K562 treated with DMSO at 1 percent for 24 hours (cell line): ENCODE results near the gene MTA3. TPM values are rescaled to one million over a fixed set of nuclear protein-coding genes. Genes with fewer than 3 reads are reported as not detected.

Source experiments
- total RNA-seq: library from RNA; unstranded; fragments of 300-600 nt; gene quantifications from 2 replicates; pipeline ENCODE4 v1.2.3, GENCODE V29; 2022; ENCODE audit warnings: low read depth; ENCODE audit not compliant: insufficient read depth

Gene MTA3
- total RNA-seq, result 11.8 and 13.2 TPM in 2 replicates

DNA sequence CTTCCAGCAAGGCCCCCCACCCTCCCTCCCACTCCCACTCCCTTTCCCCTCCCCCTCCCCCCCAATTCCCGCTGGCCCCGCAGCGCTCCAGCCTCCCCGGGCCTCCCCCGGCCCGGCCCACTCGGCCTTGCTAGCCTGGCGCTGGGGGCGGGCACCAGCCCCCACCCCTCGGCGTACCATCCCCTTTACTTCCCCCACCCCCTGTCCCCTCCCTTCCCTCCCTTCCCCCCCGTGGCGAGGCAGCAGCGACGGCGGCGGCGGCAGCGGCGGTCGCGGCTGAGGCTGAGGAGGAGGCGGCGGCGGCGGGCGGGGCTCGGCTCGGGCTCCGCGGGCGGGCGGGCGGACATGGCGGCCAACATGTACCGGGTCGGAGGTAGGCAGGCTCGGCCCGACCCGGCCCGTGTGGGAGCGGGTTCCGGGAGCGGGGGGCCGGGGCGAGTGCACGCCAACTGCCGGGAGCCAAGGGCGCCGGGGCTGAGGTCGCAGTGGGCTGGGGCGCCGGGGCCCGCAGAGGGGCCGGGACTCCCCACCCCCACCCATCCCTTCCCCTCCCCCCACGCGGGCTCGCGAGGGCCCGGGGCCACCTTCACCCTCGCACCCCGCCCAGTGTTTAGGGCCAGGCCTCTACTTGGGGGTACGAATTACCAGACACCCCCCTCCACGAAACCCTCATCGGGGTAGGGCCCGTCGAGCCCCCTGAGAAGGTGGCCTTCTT, at the start of gene MTA3:
Gene MTA3 (plus strand): TSS at position 232 of the 715 bp plus-strand sequence. CDS start 114 bp downstream, at position 346.

DNA sequence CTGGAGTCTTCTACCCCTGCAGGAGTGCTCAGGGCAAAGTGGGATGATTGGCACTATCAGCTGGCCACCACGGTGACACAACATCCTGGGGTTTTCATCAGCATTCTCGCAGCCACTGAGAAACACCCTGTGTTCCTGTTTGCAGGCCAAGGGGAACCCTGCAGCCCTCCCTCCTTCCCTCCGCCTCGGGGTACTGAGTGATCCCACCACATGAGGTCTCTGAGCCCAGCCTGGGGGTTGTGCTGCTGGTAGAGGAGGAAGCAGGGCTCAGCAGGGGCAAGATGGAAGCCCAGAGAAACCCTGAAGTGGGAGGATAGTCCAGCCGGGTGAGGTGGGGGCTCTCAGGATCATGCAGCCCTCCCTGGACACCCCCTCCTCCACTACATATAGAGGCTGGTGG, 195.7 kb downstream of the MTA3 start, which contains the start of gene OXER1:
Gene OXER1 (minus strand): TSS at position 40 of the 400 bp plus-strand sequence. CDS start 73 bp downstream, outside the sequence.

DNA sequence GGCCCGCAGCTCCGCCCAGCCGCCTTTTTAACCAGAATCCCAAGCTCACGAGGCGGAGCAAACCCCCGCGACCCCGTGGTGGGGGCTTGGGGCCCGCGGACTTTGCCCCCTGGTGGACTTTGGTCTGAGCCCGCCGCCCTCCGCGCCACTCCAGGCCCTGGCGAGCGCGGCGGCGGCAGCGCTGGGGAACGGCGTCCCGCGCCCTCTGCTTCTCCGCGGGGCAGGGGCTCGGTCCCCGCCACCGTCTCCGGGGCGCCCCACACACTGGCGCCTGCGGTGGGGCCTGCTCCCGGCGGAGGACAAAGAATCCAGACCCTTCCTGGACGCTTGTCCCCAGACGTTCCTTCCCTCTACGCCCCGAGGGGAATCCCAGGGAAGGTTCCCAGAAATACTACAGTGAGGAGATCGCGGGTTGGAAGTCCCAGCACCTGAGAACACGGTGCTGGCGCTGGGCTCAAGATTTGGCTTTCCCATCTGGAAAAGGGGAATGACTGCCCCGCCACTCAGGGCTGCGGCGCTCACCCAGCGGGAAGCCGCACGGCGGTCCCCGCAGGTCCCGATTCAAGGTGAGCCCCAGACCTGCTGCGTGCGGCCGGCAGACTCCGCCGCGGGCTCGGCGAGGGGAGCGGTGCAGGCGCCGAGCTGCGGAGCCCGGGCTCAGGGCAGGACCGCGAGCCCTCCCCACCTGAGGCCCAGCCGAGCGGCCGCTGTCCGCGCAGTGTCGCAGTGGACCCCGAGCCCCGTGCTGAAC, 224.3 kb downstream of the MTA3 start, which contains the start of gene HAAO:
Gene HAAO (minus strand): TSS at position 1 of the 751 bp plus-strand sequence. CDS start 47 bp downstream, outside the sequence.

Other genes starting within 250 kb of the MTA3 start
- 144 and 151 TPM in 2 replicates for gene COX7A2L, start 207.4 kb upstream of the MTA3 start, total RNA-seq
- gene KCNG3, start 74.7 kb upstream of the MTA3 start, total RNA-seq, result not detected in 2 replicates
- gene OXER1, start 195.5 kb downstream of the MTA3 start, total RNA-seq, result not detected in 2 replicates
- not detected in 2 replicates for gene HAAO, start 224.0 kb downstream of the MTA3 start, total RNA-seq